A673 (cell line): ENCODE results near the gene TTLL11. TPM values are rescaled to one million over a fixed set of nuclear protein-coding genes. Genes with fewer than 3 reads are reported as not detected.

Source experiments
- BruUV-seq: library from RNA; stranded (reverse); fragments of 400-500 nt; replicated peaks from 2 replicates; lab custom pipeline; 2021; lab: Mats Ljungman, UMichigan
- CTCF ChIA-PET: fragments of 300-600 bp; sonication (Branson Sonifier 250); formaldehyde crosslinking; loops from one replicate; lab custom pipeline; 2022; ENCODE audit warnings: antibody characterized with exemption; lab: Charles Lee
- POLR2A ChIA-PET: fragments of 300-600 bp; sonication (Branson Sonifier 250); formaldehyde crosslinking; loops from one replicate; lab custom pipeline; 2022; ENCODE audit warnings: antibody characterized with exemption; ENCODE audit not compliant: low non-redundant PET; lab: Charles Lee
- DNase-seq: peaks from one replicate; pipeline ENCODE4 v3.0.0-alpha.2; 2015; ENCODE audit warnings: low spot score
- H3K27ac ChIP-seq: fragments of 200-600 bp; sonication (generic); 2 replicates; pipeline ENCODE4 v1.5.1; 2016; ENCODE audit warnings: mixed run types, low read depth, mild to moderate bottlenecking, mixed read lengths, antibody characterized with exemption, low read length; ENCODE audit not compliant: poor library complexity, severe bottlenecking
- H3K27me3 ChIP-seq: fragments of 200-600 bp; sonication (generic); replicated peaks from 2 replicates; pipeline ENCODE4 v1.6.1; 2017; ENCODE audit warnings: mixed run types, low read depth, mild to moderate bottlenecking, mixed read lengths, antibody characterized with exemption, low read length; ENCODE audit not compliant: insufficient read depth, poor library complexity
- H3K36me3 ChIP-seq: fragments of 200-600 bp; sonication (generic); 2 replicates; pipeline ENCODE4 v1.6.1; 2016; ENCODE audit warnings: mixed run types, mild to moderate bottlenecking, mixed read lengths, antibody characterized with exemption, low read length; ENCODE audit not compliant: insufficient read depth, poor library complexity, severe bottlenecking
- H3K4me1 ChIP-seq: fragments of 200-600 bp; sonication (generic); 2 replicates; pipeline ENCODE4 v1.6.1; 2017; ENCODE audit warnings: mixed run types, mild to moderate bottlenecking, mixed read lengths, antibody characterized with exemption, low read length; ENCODE audit not compliant: insufficient read depth, poor library complexity, severe bottlenecking
- H3K4me3 ChIP-seq: fragments of 200-600 bp; sonication (generic); 2 replicates; pipeline ENCODE4 v1.5.1; 2016; ENCODE audit warnings: low read depth, mixed run types, mild to moderate bottlenecking, mixed read lengths, low read length; ENCODE audit not compliant: poor library complexity, severe bottlenecking
- H3K9me3 ChIP-seq: fragments of 200-600 bp; sonication (generic); 2 replicates; pipeline ENCODE4 v1.6.1; 2016; ENCODE audit warnings: mixed run types, low read depth, mild to moderate bottlenecking, mixed read lengths, antibody characterized with exemption, low read length; ENCODE audit not compliant: poor library complexity, severe bottlenecking
- EZH2 ChIP-seq: fragments of 200-600 bp; sonication (generic); IDR thresholded peaks from 2 replicates; pipeline ENCODE4 v1.6.1; 2017; ENCODE audit warnings: borderline replicate concordance, low read depth, mild to moderate bottlenecking, mixed read lengths, antibody characterized with exemption, low read length; ENCODE audit not compliant: poor library complexity, severe bottlenecking
- intact Hi-C: fragments of 100-400 bp; cut with micrococcal nuclease; formaldehyde crosslinking; loops from one replicate; pipeline ENCODE4 v1.10.0; 2022; ENCODE audit not compliant: unreplicated experiment
- total RNA-seq: library from RNA; stranded (reverse); gene quantifications from 2 replicates; pipeline ENCODE4 v1.2.3, GENCODE V29; 2021
- TF ChIP-seq, protein P1 (sequence below): fragments of 300-800, 200-600 bp; sonication (generic); conservative IDR thresholded peaks from 2 replicates; pipeline ENCODE4 v1.5.1; 2017; ENCODE audit warnings: low read depth, mild to moderate bottlenecking, antibody characterized with exemption, low read length, moderate library complexity, mixed read lengths

The TTLL11 gene
- total RNA-seq, 1 experiment from 2014 or later = 3.0 TPM

DNA sequence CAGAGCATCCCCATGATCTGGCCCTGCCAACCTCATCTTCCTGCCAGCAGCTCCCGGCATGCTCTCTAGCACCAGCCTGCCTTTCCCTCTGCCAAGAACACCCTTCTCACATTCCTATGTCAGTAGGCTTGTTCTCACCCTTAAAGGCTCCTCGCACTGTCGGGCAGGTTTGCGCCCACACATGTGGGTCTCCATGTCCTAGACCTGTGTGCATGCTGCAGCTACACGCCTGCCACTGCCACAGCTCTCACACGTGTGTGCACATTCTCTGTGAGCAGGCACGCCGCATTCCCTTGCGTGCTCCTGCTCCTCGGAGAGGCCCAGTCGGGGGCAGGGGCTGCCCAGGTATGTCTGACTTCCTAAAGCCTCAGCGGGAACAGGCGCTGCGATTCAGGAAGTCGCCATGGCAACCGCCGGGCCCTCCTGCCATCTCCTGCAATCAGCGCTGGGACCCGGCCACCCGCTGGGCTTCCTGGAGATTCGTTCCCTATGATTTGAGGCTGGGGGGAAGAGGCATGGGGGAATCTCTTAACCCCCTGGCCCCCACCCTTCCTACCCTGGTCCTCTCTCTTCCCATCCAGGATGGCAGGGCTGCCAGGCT lies 38.4 kb upstream of the TTLL11 start:
- DNase-seq = no peak
- CTCF ChIA-PET = interaction anchor here (0.8 kb wide), 1 partner anchor 10 kb away, joined by 3 read pairs; no protein-coding TSS in a partner anchor
- POLR2A ChIA-PET = no interaction called here
- Histone ChIP-seq H3K9me3 (no peaks in the 10 kb centered on the region), H3K4me1 (peaks cover 11% of the 10 kb centered on the region), H3K27me3 (no peaks in the 10 kb centered on the region), H3K4me3 (no peak overlapping the region), H3K27ac (no peak overlapping the region), H3K36me3 (no peaks in the 10 kb centered on the region)
- TF ChIP-seq, protein P1, sequence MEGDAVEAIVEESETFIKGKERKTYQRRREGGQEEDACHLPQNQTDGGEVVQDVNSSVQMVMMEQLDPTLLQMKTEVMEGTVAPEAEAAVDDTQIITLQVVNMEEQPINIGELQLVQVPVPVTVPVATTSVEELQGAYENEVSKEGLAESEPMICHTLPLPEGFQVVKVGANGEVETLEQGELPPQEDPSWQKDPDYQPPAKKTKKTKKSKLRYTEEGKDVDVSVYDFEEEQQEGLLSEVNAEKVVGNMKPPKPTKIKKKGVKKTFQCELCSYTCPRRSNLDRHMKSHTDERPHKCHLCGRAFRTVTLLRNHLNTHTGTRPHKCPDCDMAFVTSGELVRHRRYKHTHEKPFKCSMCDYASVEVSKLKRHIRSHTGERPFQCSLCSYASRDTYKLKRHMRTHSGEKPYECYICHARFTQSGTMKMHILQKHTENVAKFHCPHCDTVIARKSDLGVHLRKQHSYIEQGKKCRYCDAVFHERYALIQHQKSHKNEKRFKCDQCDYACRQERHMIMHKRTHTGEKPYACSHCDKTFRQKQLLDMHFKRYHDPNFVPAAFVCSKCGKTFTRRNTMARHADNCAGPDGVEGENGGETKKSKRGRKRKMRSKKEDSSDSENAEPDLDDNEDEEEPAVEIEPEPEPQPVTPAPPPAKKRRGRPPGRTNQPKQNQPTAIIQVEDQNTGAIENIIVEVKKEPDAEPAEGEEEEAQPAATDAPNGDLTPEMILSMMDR = no peak
- TF ChIP-seq EZH2 = no peak
- intact Hi-C loops = no loop called here
- no TSS peak for BruUV-seq

DNA sequence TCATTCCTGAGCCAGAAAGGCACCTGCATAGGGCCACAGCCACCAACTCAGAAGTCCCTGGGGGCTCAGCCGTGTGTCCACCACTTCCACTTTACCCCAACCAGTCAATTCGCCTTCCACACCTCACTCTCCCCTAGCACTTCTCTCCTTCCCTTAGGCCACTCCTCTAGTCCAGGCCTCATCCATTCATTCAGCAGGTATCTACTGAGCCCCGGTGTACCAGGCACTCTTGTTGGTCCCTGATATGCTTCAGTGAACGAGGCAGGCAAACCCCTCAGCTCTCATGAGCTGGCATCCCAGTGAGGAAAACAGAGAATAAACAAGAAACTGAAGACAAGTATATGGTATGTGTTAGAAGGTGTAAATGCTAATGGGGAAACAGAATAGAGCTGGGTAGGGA lies 37.7 kb upstream of the TTLL11 start:
- H3K4me1 ChIP-seq = peaks cover 16% of the 10 kb centered on the region
- no peak overlapping the region for H3K4me3 ChIP-seq
- TF ChIP-seq, protein P1 = no peak
- no peak for TF ChIP-seq EZH2
- intact Hi-C loops = no loop called here
- DNase-seq = no peak
- no peaks in the 10 kb centered on the region for H3K36me3 ChIP-seq
- H3K27me3 ChIP-seq = peaks cover 6% of the 10 kb centered on the region
- H3K9me3 ChIP-seq = no peaks in the 10 kb centered on the region
- no peak overlapping the region for H3K27ac ChIP-seq
- BruUV-seq = no TSS peak
- ChIA-PET CTCF (interaction anchor here (0.8 kb wide), 1 partner anchor 9 kb away, joined by 3 read pairs; no protein-coding TSS in a partner anchor), POLR2A (no interaction called here)

DNA sequence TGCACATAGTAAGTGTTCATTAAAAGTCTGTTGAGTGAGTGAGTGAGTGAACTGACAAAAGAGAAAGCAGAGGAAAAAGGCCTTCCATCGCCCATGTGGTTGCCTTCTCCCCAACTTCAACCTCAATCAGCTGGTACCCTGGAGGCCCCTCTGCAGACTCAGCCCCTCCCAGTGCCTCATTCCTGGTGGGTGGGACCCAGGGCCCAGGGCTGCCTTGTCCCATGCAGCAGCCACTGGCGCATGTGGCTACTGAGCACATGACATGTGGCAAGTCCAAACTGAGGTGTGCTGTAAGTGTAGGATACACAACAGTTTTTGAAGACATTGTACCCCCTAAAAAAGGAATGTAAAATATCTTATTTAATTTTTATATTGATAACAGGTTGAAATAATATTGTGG lies 36.9 kb upstream of the TTLL11 start:
- POLR2A ChIA-PET = no interaction called here
- Histone ChIP-seq H3K4me1 (peaks cover 16% of the 10 kb centered on the region), H3K4me3 (no peak overlapping the region), H3K9me3 (no peaks in the 10 kb centered on the region), H3K27ac (no peak overlapping the region), H3K27me3 (peaks cover 11% of the 10 kb centered on the region), H3K36me3 (no peaks in the 10 kb centered on the region)
- TF ChIP-seq, protein P1 = no peak
- no peak for TF ChIP-seq EZH2
- BruUV-seq = no TSS peak
- no peak for DNase-seq
- intact Hi-C loops = no loop called here
- CTCF ChIA-PET = no interaction called here
